Stimulated activated CD8-positive, alpha-beta memory T cell treated with anti-CD3 and anti-CD28 coated beads, Interleukin-12 subunit alpha, Interleukin-12 subunit beta, amount 100 ng/mL, for 24 hours (primary cell): ENCODE data around the gene HTATSF1.

Source experiments
- DNase-seq: peaks from one replicate; pipeline ENCODE4 v3.0.0-alpha.2; 2020; ENCODE audit errors: extremely low read depth

Gene HTATSF1

GRCh38 chrX:136496186-136496763 lies 1.1 kb upstream of the HTATSF1 start:
- no peak for DNase-seq

- peak; percentile 63 for DNase-seq
These were observed 432 bp upstream of the HTATSF1 start for GRCh38 chrX:136496764-136497555.

GRCh38 chrX:136519069-136519468 lies 21.7 kb downstream of the HTATSF1 start:
- DNase-seq = no peak

GRCh38 chrX:136523770-136524169 lies 26.4 kb downstream of the HTATSF1 start:
- DNase-seq = no peak

- DNase-seq = no peak
These were observed 28.6 kb downstream of the HTATSF1 start for GRCh38 chrX:136525738-136526606.

- no peak for DNase-seq
These were observed 31.4 kb downstream of the HTATSF1 start for GRCh38 chrX:136528645-136529315.

GRCh38 chrX:136529795-136530194 lies 32.4 kb downstream of the HTATSF1 start:
- DNase-seq = no peak

- DNase-seq = no peak
These were observed 34.6 kb downstream of the HTATSF1 start, which contains the start of gene VGLL1 for GRCh38 chrX:136531951-136532350. VGLL1 (plus strand) TSS chrX:136532215; CDS start chrX:136536021, 3,806 bp downstream.

GRCh38 chrX:136534131-136534530 lies 36.7 kb downstream of the HTATSF1 start:
- no peak for DNase-seq

- DNase-seq = no peak
These were observed 41.4 kb downstream of the HTATSF1 start for GRCh38 chrX:136538811-136539210.

GRCh38 chrX:136540226-136540625 lies 42.8 kb downstream of the HTATSF1 start:
- DNase-seq = no peak

- DNase-seq = no peak
These were observed 43.9 kb downstream of the HTATSF1 start for GRCh38 chrX:136541294-136541693.

GRCh38 chrX:136542281-136542680 lies 44.9 kb downstream of the HTATSF1 start:
- no peak for DNase-seq

GRCh38 chrX:136546371-136546781 lies 49.0 kb downstream of the HTATSF1 start:
- DNase-seq = no peak

GRCh38 chrX:136549226-136549625 lies 51.8 kb downstream of the HTATSF1 start:
- no peak for DNase-seq

- DNase-seq = no peak
These were observed 54.0 kb downstream of the HTATSF1 start for GRCh38 chrX:136551410-136551809.

GRCh38 chrX:136555694-136556093 lies 58.3 kb downstream of the HTATSF1 start:
- no peak for DNase-seq
